AG09309 (cell line): ENCODE data around the gene SH2B2.
"Not testable (repeated sequence)": the region's sequence is repeated elsewhere in the genome, so short reads cannot be mapped to it uniquely, and the experiment has no call there.

Experiments
- DNase-seq: peaks from one replicate; pipeline ENCODE4 v3.0.0-alpha.2; 2010; ENCODE audit warnings: low read depth
- H3K4me3 ChIP-seq: 2 replicates; pipeline ENCODE4 v1.5.1; 2011; ENCODE audit warnings: mild to moderate bottlenecking, low read depth, low read length, moderate library complexity; ENCODE audit not compliant: control insufficient read depth
- CTCF ChIP-seq: IDR thresholded peaks from 2 replicates; pipeline ENCODE4 v1.5.1; 2011; ENCODE audit warnings: mild to moderate bottlenecking, low read depth, low read length, inconsistent platforms; ENCODE audit not compliant: insufficient read depth, control insufficient read depth; ENCODE audit errors: missing control alignments

The SH2B2 gene

GRCh38 chr7:102322202-102322715 lies 35.6 kb downstream of the SH2B2 start:
- TF ChIP-seq CTCF = no peak
- no peak overlapping the region for H3K4me3 ChIP-seq
- no peak for DNase-seq

- H3K4me3 ChIP-seq = no peak overlapping the region
- no peak for DNase-seq
- no peak for TF ChIP-seq CTCF
Measured at GRCh38 chr7:102323914-102324195, 37.2 kb downstream of the SH2B2 start.

GRCh38 chr7:102325106-102325505 lies 38.4 kb downstream of the SH2B2 start:
- not testable (repeated sequence) for DNase-seq, H3K4me3 ChIP-seq

- no peak for TF ChIP-seq CTCF
- no peak for DNase-seq
- no peak overlapping the region for H3K4me3 ChIP-seq
Measured at GRCh38 chr7:102326157-102326889, 39.7 kb downstream of the SH2B2 start.

- H3K4me3 ChIP-seq, DNase-seq: not testable (repeated sequence)
Measured at GRCh38 chr7:102327183-102327582, 40.5 kb downstream of the SH2B2 start.

- H3K4me3 ChIP-seq, DNase-seq: not testable (repeated sequence)
Measured at GRCh38 chr7:102328863-102329262, 42.2 kb downstream of the SH2B2 start.

GRCh38 chr7:102329366-102329765 lies 42.7 kb downstream of the SH2B2 start:
- not testable (repeated sequence) for DNase-seq, H3K4me3 ChIP-seq

GRCh38 chr7:102330666-102331460 lies 44.2 kb downstream of the SH2B2 start:
- H3K4me3 ChIP-seq, DNase-seq: not testable (repeated sequence)

- not testable (repeated sequence) for H3K4me3 ChIP-seq, DNase-seq
Measured at GRCh38 chr7:102335574-102335973, 48.9 kb downstream of the SH2B2 start.

GRCh38 chr7:102337002-102337401 lies 50.3 kb downstream of the SH2B2 start:
- DNase-seq, H3K4me3 ChIP-seq: not testable (repeated sequence)

GRCh38 chr7:102337420-102337819 lies 50.8 kb downstream of the SH2B2 start:
- H3K4me3 ChIP-seq, DNase-seq: not testable (repeated sequence)

- not testable (repeated sequence) for DNase-seq, H3K4me3 ChIP-seq
Measured at GRCh38 chr7:102340599-102341368, 54.1 kb downstream of the SH2B2 start.

GRCh38 chr7:102346983-102347382 lies 60.3 kb downstream of the SH2B2 start:
- H3K4me3 ChIP-seq, DNase-seq: not testable (repeated sequence)

GRCh38 chr7:102356344-102356743 lies 69.7 kb downstream of the SH2B2 start, which contains the start of gene SPDYE6:
Gene SPDYE6 (minus strand): TSS chr7:102356444. CDS start chr7:102356023, 421 bp downstream.
- DNase-seq, H3K4me3 ChIP-seq: not testable (repeated sequence)
